ENCODE data around the gene MYOM1.
"Not testable (repeated sequence)": the region's sequence is repeated elsewhere in the genome, so short reads cannot be mapped to it uniquely, and the experiment has no call there.

MYOM1 gene

GRCh38 chr18:3217948-3218647, 1.7 kb downstream of the MYOM1 start:
- DNase-seq = no peak

GRCh38 chr18:3216987-3217386, 2.8 kb downstream of the MYOM1 start:
- no peak for DNase-seq

GRCh38 chr18:3214855-3215637, 4.7 kb downstream of the MYOM1 start:
- no peak for DNase-seq

- peak; percentile 14 to 24 for DNase-seq
These were observed 6.3 kb downstream of the MYOM1 start for GRCh38 chr18:3213300-3214059.

GRCh38 chr18:3212657-3213056, 7.1 kb downstream of the MYOM1 start:
- no peak for DNase-seq

GRCh38 chr18:3211236-3211992, 8.4 kb downstream of the MYOM1 start:
- no peak for DNase-seq

GRCh38 chr18:3209859-3210569, 9.8 kb downstream of the MYOM1 start:
- DNase-seq = no peak

- DNase-seq = no peak
These were observed 12.2 kb downstream of the MYOM1 start for GRCh38 chr18:3207565-3207964.

- DNase-seq = no peak
These were observed 14.5 kb downstream of the MYOM1 start for GRCh38 chr18:3205239-3205638.

- DNase-seq = no peak
These were observed 19.7 kb downstream of the MYOM1 start for GRCh38 chr18:3199942-3200645.

GRCh38 chr18:3198260-3198860, 21.4 kb downstream of the MYOM1 start:
- not testable (repeated sequence) for DNase-seq

GRCh38 chr18:3194947-3195612, 24.7 kb downstream of the MYOM1 start:
- DNase-seq = no peak

- DNase-seq = no peak
These were observed 26.4 kb downstream of the MYOM1 start for GRCh38 chr18:3193331-3193730.

- DNase-seq = no peak
These were observed 27.0 kb downstream of the MYOM1 start for GRCh38 chr18:3192752-3193151.

GRCh38 chr18:3192286-3192685, 27.5 kb downstream of the MYOM1 start:
- DNase-seq = no peak

GRCh38 chr18:3190610-3191009, 29.2 kb downstream of the MYOM1 start:
- no peak for DNase-seq

GRCh38 chr18:3189884-3190283, 29.9 kb downstream of the MYOM1 start:
- DNase-seq = no peak

GRCh38 chr18:3186678-3187658, 32.8 kb downstream of the MYOM1 start:
- DNase-seq = no peak

GRCh38 chr18:3184275-3184963, 35.3 kb downstream of the MYOM1 start:
- DNase-seq = no peak

Data from CD4-positive, alpha-beta T cell treated with Interleukin-4 for 1 hour (primary cell).